Measurements from ENCODE around the gene TCF7L2.

Gene TCF7L2

GRCh38 chr10:112966194-112966855, 16.3 kb downstream of the TCF7L2 start:
- no peak for DNase-seq (ENCODE audit: low read depth)

- DNase-seq (ENCODE audit: low read depth), result no peak
These were observed 17.2 kb downstream of the TCF7L2 start for GRCh38 chr10:112967200-112967599.

GRCh38 chr10:112969131-112969530, 19.1 kb downstream of the TCF7L2 start:
- DNase-seq (ENCODE audit: low read depth), result no peak

GRCh38 chr10:112969542-112969941, 19.5 kb downstream of the TCF7L2 start:
- no peak for DNase-seq (ENCODE audit: low read depth)

- DNase-seq (ENCODE audit: low read depth), result no peak
These were observed 20.0 kb downstream of the TCF7L2 start for GRCh38 chr10:112970021-112970420.

GRCh38 chr10:112972606-112973005, 22.6 kb downstream of the TCF7L2 start:
- no peak for DNase-seq (ENCODE audit: low read depth)

GRCh38 chr10:112973046-112973445, 23.0 kb downstream of the TCF7L2 start:
- no peak for DNase-seq (ENCODE audit: low read depth)

- DNase-seq (ENCODE audit: low read depth), result no peak
These were observed 23.8 kb downstream of the TCF7L2 start for GRCh38 chr10:112973805-112974204.

- no peak for DNase-seq (ENCODE audit: low read depth)
These were observed 27.4 kb downstream of the TCF7L2 start for GRCh38 chr10:112977426-112977898.

GRCh38 chr10:112979927-112980326, 29.9 kb downstream of the TCF7L2 start:
- DNase-seq (ENCODE audit: low read depth), result no peak

GRCh38 chr10:112980937-112981336, 30.9 kb downstream of the TCF7L2 start:
- DNase-seq (ENCODE audit: low read depth), result no peak

- DNase-seq (ENCODE audit: low read depth), result no peak
These were observed 31.5 kb downstream of the TCF7L2 start for GRCh38 chr10:112981553-112981952.

- no peak for DNase-seq (ENCODE audit: low read depth)
These were observed 33.5 kb downstream of the TCF7L2 start for GRCh38 chr10:112983444-112984056.

- DNase-seq (ENCODE audit: low read depth), result no peak
These were observed 34.7 kb downstream of the TCF7L2 start for GRCh38 chr10:112984756-112985155.

GRCh38 chr10:112985690-112986543, 35.9 kb downstream of the TCF7L2 start:
- DNase-seq (ENCODE audit: low read depth), result no peak

- DNase-seq (ENCODE audit: low read depth), result no peak
These were observed 36.6 kb downstream of the TCF7L2 start for GRCh38 chr10:112986544-112987190.

GRCh38 chr10:112988839-112989406, 38.9 kb downstream of the TCF7L2 start:
- DNase-seq (ENCODE audit: low read depth), result no peak

- no peak for DNase-seq (ENCODE audit: low read depth)
These were observed 39.8 kb downstream of the TCF7L2 start for GRCh38 chr10:112989826-112990225.

- DNase-seq (ENCODE audit: low read depth), result no peak
These were observed 40.2 kb downstream of the TCF7L2 start for GRCh38 chr10:112990271-112990670.

GRCh38 chr10:112991888-112992491, 41.9 kb downstream of the TCF7L2 start:
- no peak for DNase-seq (ENCODE audit: low read depth)

GRCh38 chr10:112996462-112996861, 46.4 kb downstream of the TCF7L2 start:
- DNase-seq (ENCODE audit: low read depth), result no peak

GRCh38 chr10:112999102-112999501, 49.1 kb downstream of the TCF7L2 start:
- DNase-seq (ENCODE audit: low read depth), result no peak
